HepG2 (cell line): ENCODE measurements around the gene C20orf144. TPM values are rescaled to one million over a fixed set of nuclear protein-coding genes. Genes with fewer than 3 reads are reported as not detected.
A peak's percentile ranks its signal among the peaks of the same experiment; 100 is the strongest.

Source experiments
- ATAC-seq: fragments of 200-7000 bp; cut with Tn5 transposase; 3 replicates; pipeline ENCODE4 v1.9.1; 2020; ENCODE audit warnings: mild to moderate bottlenecking, moderate library complexity
- BruUV-seq: library from RNA; stranded (reverse); fragments of 400-500 nt; replicated peaks from 2 replicates; lab custom pipeline; 2021; lab: Mats Ljungman, UMichigan
- CTCF ChIA-PET: fragments of 300-600 bp; formaldehyde crosslinking; extraction: SDS; loops from one replicate; lab custom pipeline; 2021; ENCODE audit warnings: low total read pairs, inconsistent platforms, low intra/inter-chr PET ratio; lab: Yijun Ruan, JAX
- POLR2A ChIA-PET: fragments of 350-600 bp; sonication (Branson Sonifier 250); formaldehyde crosslinking; loops from one replicate; lab custom pipeline; 2020; ENCODE audit warnings: antibody characterized with exemption, inconsistent platforms; lab: Yijun Ruan, JAX
- DNase-seq: peaks from one replicate; pipeline ENCODE4 v3.0.0-alpha.2; 2015; ENCODE audit warnings: low spot score
- FAIRE-seq: peaks from 3 replicates; lab custom pipeline; 2011; peaks lifted over from hg19 to GRCh38; lab: Jason Lieb, UNC
- H2AFZ ChIP-seq: one replicate; pipeline ENCODE4 v1.6.1; 2011; ENCODE audit warnings: low read length, inconsistent platforms
- H3K27ac ChIP-seq: fragments of 300-600 bp; 3 replicates; pipeline ENCODE4 v1.8.0; 2011; ENCODE audit warnings: mixed run types, mild to moderate bottlenecking, mixed read lengths, low read length, inconsistent platforms; ENCODE audit not compliant: insufficient read depth; ENCODE audit errors: extremely low read length
- H3K27me3 ChIP-seq, 2 experiments: fragments of 200-600 bp in 1 of 2; 2 replicates in 1 of 2; 3 replicates in 1 of 2; pipeline versions ENCODE4 v1.6.0 to v1.8.0; 2011; ENCODE audit warnings: low read length in 2 of 2, mild to moderate bottlenecking in 2 of 2, moderate library complexity in 2 of 2, inconsistent platforms in 1 of 2; ENCODE audit not compliant: insufficient read depth in 2 of 2, control insufficient read depth in 1 of 2
- H3K36me3 ChIP-seq, 2 experiments: fragments of 200-600 bp in 1 of 2; replicated peaks in 1 of 2; 2 replicates in 1 of 2; 3 replicates in 1 of 2; pipeline versions ENCODE4 v1.5.1 to v1.8.0; 2011; ENCODE audit warnings: low read length in 2 of 2, inconsistent platforms in 1 of 2; ENCODE audit not compliant: insufficient read depth in 2 of 2, control insufficient read depth in 1 of 2
- H3K4me1 ChIP-seq: 2 replicates; pipeline ENCODE4 v1.5.1; 2012; ENCODE audit warnings: low read length, inconsistent platforms; ENCODE audit not compliant: insufficient read depth
- H3K4me2 ChIP-seq: 2 replicates; pipeline ENCODE4 v1.6.0; 2011; ENCODE audit warnings: low read depth, low read length, inconsistent platforms
- H3K4me3 ChIP-seq, 3 experiments: fragments of 200-600 bp in 1 of 3; sonication (generic), shearing (Covaris generic) in 1 of 3; replicated peaks in 1 of 3; 2 replicates each; pipeline ENCODE4 v1.5.1; 2011 to 2016; ENCODE audit warnings: low read length in 3 of 3, inconsistent platforms in 2 of 3, low read depth in 2 of 3, mild to moderate bottlenecking in 2 of 3, control low read depth in 1 of 3, mixed read lengths in 1 of 3; ENCODE audit not compliant: insufficient read depth in 1 of 3
- H3K79me2 ChIP-seq: one replicate; pipeline ENCODE4 v1.6.1; 2011; ENCODE audit warnings: low read length, inconsistent platforms; ENCODE audit not compliant: insufficient read depth
- H3K9ac ChIP-seq: 2 replicates; pipeline ENCODE4 v1.6.0; 2011; ENCODE audit warnings: mild to moderate bottlenecking, low read depth, low read length, inconsistent platforms; ENCODE audit not compliant: insufficient read depth
- H3K9me3 ChIP-seq: 2 replicates; pipeline ENCODE4 v1.5.1; 2012; ENCODE audit warnings: mild to moderate bottlenecking, low read length
- H4K20me1 ChIP-seq: 2 replicates; pipeline ENCODE4 v1.6.0; 2011; ENCODE audit warnings: inconsistent platforms, mild to moderate bottlenecking, low read length, moderate library complexity; ENCODE audit not compliant: insufficient read depth
- CENPT ChIP-seq: sonication (generic); formaldehyde crosslinking; IDR thresholded peaks from 2 replicates; pipeline ENCODE4 v1.8.0; 2022; ENCODE audit warnings: low read depth, mild to moderate bottlenecking, moderate library complexity, missing genetic modification reagents
- EHMT2 ChIP-seq: fragments of 200-600 bp; sonication (generic); IDR thresholded peaks from 2 replicates; pipeline ENCODE4 v1.7.0; 2017; ENCODE audit warnings: antibody characterized with exemption, low read depth, low read length, borderline replicate concordance
- FOSL2 ChIP-seq: sonication (generic); formaldehyde crosslinking; IDR thresholded peaks from 2 replicates; pipeline ENCODE4 v1.4.0; 2020; ENCODE audit warnings: missing genetic modification reagents
- HNRNPK ChIP-seq: fragments of 200-400 bp; formaldehyde crosslinking; IDR thresholded peaks from 2 replicates; pipeline ENCODE4 v1.6.1; 2018; ENCODE audit warnings: low read length, low read depth, moderate library complexity, mild to moderate bottlenecking; ENCODE audit not compliant: poor library complexity, severe bottlenecking
- IKZF4 ChIP-seq: sonication (generic); formaldehyde crosslinking; IDR thresholded peaks from 2 replicates; pipeline ENCODE4 v1.5.1; 2020; ENCODE audit warnings: borderline replicate concordance, mild to moderate bottlenecking, low read depth, missing genetic modification reagents; ENCODE audit errors: not compliant biosample characterization
- IRX3 ChIP-seq: sonication (generic); formaldehyde crosslinking; IDR thresholded peaks from 2 replicates; pipeline ENCODE4 v1.8.1; 2023; ENCODE audit warnings: mild to moderate bottlenecking, low read depth, missing genetic modification reagents, borderline replicate concordance
- KLF15 ChIP-seq: sonication (generic); formaldehyde crosslinking; IDR thresholded peaks from 2 replicates; pipeline ENCODE4 v1.8.1; 2023; ENCODE audit warnings: borderline replicate concordance, mild to moderate bottlenecking, inconsistent platforms, missing genetic modification reagents, mixed read lengths
- MIXL1 ChIP-seq: IDR thresholded peaks from 2 replicates; pipeline ENCODE4 v1.6.1; 2016
- ONECUT2 ChIP-seq: sonication (generic); formaldehyde crosslinking; IDR thresholded peaks from 2 replicates; pipeline ENCODE4 v1.4.0; 2020; ENCODE audit warnings: missing genetic modification reagents
- POGK ChIP-seq: sonication (generic); formaldehyde crosslinking; conservative IDR thresholded peaks from 2 replicates; pipeline ENCODE4 v1.8.0; 2022; ENCODE audit warnings: mild to moderate bottlenecking, moderate library complexity, missing genetic modification reagents
- RXRB ChIP-seq: IDR thresholded peaks from 2 replicates; pipeline ENCODE4 v1.6.1; 2016; ENCODE audit warnings: borderline replicate concordance, missing genetic modification reagents, missing compliant biosample characterization
- SOX5 ChIP-seq: IDR thresholded peaks from 2 replicates; pipeline ENCODE4 v1.6.1; 2016; ENCODE audit warnings: borderline replicate concordance
- XRCC5 ChIP-seq: fragments of 200-400 bp; formaldehyde crosslinking; optimal IDR thresholded peaks from 2 replicates; pipeline ENCODE3; 2017; ENCODE audit warnings: mild to moderate bottlenecking, low read length
- ZNF414 ChIP-seq: sonication (generic); formaldehyde crosslinking; IDR thresholded peaks from 2 replicates; pipeline ENCODE4 v1.5.0; 2020; ENCODE audit warnings: missing genetic modification reagents
- ZNF646 ChIP-seq: sonication (generic); formaldehyde crosslinking; IDR thresholded peaks from 2 replicates; pipeline ENCODE4 v1.9.0; 2021; ENCODE audit warnings: mild to moderate bottlenecking, missing genetic modification reagents
- ZNF788 ChIP-seq: sonication (generic); formaldehyde crosslinking; IDR thresholded peaks from 2 replicates; pipeline ENCODE4 v1.5.0; 2020; ENCODE audit warnings: mild to moderate bottlenecking, missing genetic modification reagents, borderline replicate concordance
- WGBS: methylation state at CpG from one replicate; pipeline ENCODE4 v1.1.6; 2017; ENCODE audit warnings: low lambda C conversion rate; 5-methylcytosine and 5-hydroxymethylcytosine counted together
- in situ Hi-C: cut with HindIII; loops from 2 replicates; pipeline ENCODE4 v1.10.0; 2017; ENCODE audit warnings: low pct_unique_long_range_greater_than_20kb; ENCODE audit not compliant: extremely low pct_ligation_motif_present
- intact Hi-C: fragments of 100-400 bp; cut with micrococcal nuclease; formaldehyde crosslinking; loops from one replicate; pipeline ENCODE4 v1.10.0; 2022; ENCODE audit not compliant: unreplicated experiment
- polyA plus RNA-seq, 8 experiments: library from polyadenylated mRNA; depleted of rRNA in 3 of 8; stranded (reverse) in 7 of 8; unstranded in 1 of 8; fragments of >200 nt; fragmentation: Illumina TruSeq in 4 of 8; extraction: Trizol in 4 of 8; gene quantifications; 2 replicates each; pipeline versions ENCODE4 v1.2.1 to v1.2.3, GENCODE V29; 2011 to 2016; ENCODE audit warnings: low read depth in 4 of 8, missing spikeins in 1 of 8, mixed read lengths in 1 of 8; ENCODE audit not compliant: insufficient read depth in 1 of 8
- total RNA-seq, 5 experiments: library from RNA; depleted of rRNA; stranded (reverse); fragments of >200 nt; fragmentation: Illumina TruSeq; extraction: Trizol; gene quantifications; 2 replicates each; pipeline ENCODE4 v1.2.3, GENCODE V29; 2016; ENCODE audit warnings: low read depth in 1 of 5

C20orf144 gene
- total and polyA plus RNA-seq, 2 of the 13 experiments (the other 11 are each of a cell fraction or from before 2014, with no cell fraction given) = 0.09 to 0.16 TPM

GRCh38 chr20:33709398-33709797, 47.3 kb downstream of the C20orf144 start:
- Histone ChIP-seq H3K9ac (no peak overlapping the region), H3K4me2 (peak overlapping the region; percentile 15; the same call in 1 of the 2 replicates), H3K4me1 (peaks cover 71% of the 10 kb centered on the region), H3K36me3 (no peaks in the 10 kb centered on the region), H3K9me3 (no peaks in the 10 kb centered on the region), H3K4me3 (no peak overlapping the region), H3K27me3 (peaks cover 2 to 4% of the 10 kb centered on the region in 2 experiments; a peak in 2 of 5 replicates), H3K79me2 (no peaks in the 10 kb centered on the region), H2AFZ (no peak overlapping the region), H4K20me1 (no peaks in the 10 kb centered on the region), H3K27ac (peak overlapping the region; percentile 30)
- no peak for FAIRE-seq
- ChIA-PET POLR2A (interaction anchor here (1.3 kb wide), 1 partner anchor 23 kb away, joined by 4 read pairs; no protein-coding TSS in a partner anchor), CTCF (no interaction called here)
- no TSS peak for BruUV-seq
- peak; percentile 14; the same call in 1 of the 3 replicates for ATAC-seq
- in situ Hi-C loops = no loop called here
- intact Hi-C loops = no loop called here
- no peak for DNase-seq
- 28% methylated on average over 2 of the region's 2 CpGs for WGBS
- TF ChIP-seq EHMT2 = no peak
- peak; percentile 62; the same call in 1 of the 2 replicates for TF ChIP-seq ONECUT2
- no peak for TF ChIP-seq ZNF646 (CRISPR knock-in tag)
- no peak for TF ChIP-seq IKZF4
- no peak for TF ChIP-seq ZNF414 (CRISPR knock-in tag)
- peak; percentile 56; the same call in 1 of the 2 replicates for TF ChIP-seq RXRB (CRISPR knock-in tag)
- peak; percentile 83 for TF ChIP-seq FOSL2 (CRISPR knock-in tag)
- TF ChIP-seq CENPT (CRISPR knock-in tag) = no peak
- no peak for TF ChIP-seq XRCC5
- no peak for TF ChIP-seq IRX3
- no peak for TF ChIP-seq ZNF788 (CRISPR knock-in tag)
- no peak for TF ChIP-seq KLF15
- TF ChIP-seq MIXL1 = 0 out of 2 replicates have a peak, but pooled peaks have one; percentile 28
- TF ChIP-seq SOX5 (CRISPR knock-in tag) = peak; percentile 39; the same call in 1 of the 2 replicates
- TF ChIP-seq POGK (CRISPR knock-in tag) = no peak
- TF ChIP-seq HNRNPK = peak; percentile 68
